HG03060 (cell line): ENCODE results near the gene GRIA3.

Experiments used
- ATAC-seq: cut with Tn5 transposase; IDR thresholded peaks from one replicate; pipeline ENCODE4 v1.9.1; 2021; ENCODE audit warnings: low read depth, moderate number of reproducible peaks; ENCODE audit not compliant: unreplicated experiment

Gene GRIA3

DNA sequence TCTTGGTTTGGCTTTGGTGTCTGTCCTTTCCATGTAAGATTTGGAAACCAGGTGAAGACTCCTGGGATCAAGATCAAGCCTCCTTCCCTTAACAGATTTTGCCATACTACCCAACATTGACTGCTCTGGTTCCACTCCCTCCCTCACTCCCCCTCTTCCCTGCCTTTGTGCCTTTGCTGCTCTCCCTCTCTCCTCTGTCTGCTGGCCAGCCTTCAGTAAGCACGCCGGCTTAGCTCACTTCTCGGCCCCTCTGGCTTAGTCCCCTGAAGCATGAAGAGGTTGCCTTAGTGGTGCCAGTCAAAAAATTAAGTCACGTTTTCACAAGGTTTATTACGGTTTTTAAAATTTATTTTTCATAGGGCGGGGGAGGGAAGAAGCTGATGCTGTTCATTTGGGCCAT is 6.0 kb downstream of the GRIA3 start:
- ATAC-seq, result no peak

DNA sequence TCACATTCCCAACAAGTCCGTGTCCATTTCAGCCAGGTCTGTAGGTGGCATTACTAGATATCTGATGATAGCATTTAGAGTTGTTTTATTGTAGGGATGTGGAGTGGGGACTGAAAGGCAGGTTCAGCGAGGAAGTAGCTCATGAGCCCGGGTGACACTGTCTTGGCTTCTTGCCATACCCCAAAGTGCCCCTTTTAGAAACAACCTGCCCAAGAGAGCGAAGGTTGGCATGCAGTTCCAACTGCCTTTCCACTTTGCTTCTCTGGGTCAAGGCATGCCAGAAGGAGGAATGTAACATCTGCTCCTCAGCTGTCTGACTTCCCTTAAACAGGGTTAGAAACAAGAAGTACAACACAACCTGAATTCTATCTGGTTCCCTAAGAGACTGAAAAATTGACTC is 9.0 kb downstream of the GRIA3 start:
- no peak for ATAC-seq

GRCh38 chrX:123199338-123199737 is 15.3 kb downstream of the GRIA3 start:
- ATAC-seq, result no peak

DNA sequence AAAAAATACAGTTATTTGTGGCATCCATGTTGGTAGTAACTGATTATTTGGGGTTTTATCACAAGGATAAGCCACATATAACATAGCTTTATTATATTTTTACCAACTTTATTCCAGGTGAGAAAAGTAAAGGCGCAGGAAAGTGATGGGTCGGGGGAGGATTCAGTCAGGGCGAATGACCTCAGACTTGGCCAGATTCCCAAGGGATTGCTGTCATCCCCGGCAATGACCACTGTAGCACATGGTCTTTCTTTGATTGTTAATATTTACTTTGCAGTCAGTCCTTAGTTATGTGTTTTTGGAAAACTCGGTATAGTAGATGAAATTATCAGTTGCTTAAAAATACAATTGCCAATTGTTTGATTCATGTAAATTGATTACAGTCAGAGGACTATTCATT is 17.6 kb downstream of the GRIA3 start:
- no peak for ATAC-seq

DNA sequence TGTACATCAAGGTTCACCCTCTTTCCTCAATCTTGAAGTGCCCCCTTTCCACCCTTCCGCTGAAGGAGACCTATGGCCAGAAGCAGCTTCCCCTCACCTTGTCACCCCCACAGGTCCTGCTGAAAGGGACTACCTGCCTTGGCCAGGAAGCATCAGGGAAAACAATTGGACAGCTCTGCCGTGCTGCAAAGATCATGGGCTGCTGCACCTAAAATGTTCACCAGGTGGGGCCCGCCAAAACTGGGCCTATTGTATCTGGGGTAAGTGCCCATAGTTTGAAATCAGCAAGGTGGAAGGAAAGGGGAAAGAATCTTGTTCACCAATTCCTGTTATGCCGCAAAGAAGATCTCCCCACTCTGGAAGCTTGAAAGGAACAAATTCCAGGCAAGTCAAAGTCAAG is 18.4 kb downstream of the GRIA3 start:
- ATAC-seq, result no peak

DNA sequence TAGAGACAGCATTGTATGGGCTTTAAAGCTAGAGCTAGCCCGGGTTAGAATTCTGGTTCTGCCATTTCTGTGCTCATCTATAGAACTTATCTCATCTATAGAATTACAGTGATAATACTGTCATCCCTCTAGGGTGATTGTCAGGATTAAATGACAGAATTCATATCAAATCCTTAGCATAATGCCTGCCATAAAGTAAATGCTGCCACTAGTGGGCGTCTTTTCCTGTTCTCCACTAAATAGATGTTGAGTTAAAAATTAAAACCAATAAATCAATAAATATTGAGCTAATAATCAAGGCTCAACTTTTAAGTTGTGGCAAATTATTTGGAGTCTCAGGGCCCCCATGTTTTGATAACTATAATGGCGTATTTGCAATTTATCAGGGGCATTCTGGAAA is 19.7 kb downstream of the GRIA3 start:
- ATAC-seq, result no peak

- ATAC-seq, result no peak
Measured at GRCh38 chrX:123206176-123206575, 22.1 kb downstream of the GRIA3 start.

- no peak for ATAC-seq
Measured at GRCh38 chrX:123210252-123210651, 26.2 kb downstream of the GRIA3 start.

GRCh38 chrX:123215397-123216089 is 31.5 kb downstream of the GRIA3 start:
- ATAC-seq, result no peak

DNA sequence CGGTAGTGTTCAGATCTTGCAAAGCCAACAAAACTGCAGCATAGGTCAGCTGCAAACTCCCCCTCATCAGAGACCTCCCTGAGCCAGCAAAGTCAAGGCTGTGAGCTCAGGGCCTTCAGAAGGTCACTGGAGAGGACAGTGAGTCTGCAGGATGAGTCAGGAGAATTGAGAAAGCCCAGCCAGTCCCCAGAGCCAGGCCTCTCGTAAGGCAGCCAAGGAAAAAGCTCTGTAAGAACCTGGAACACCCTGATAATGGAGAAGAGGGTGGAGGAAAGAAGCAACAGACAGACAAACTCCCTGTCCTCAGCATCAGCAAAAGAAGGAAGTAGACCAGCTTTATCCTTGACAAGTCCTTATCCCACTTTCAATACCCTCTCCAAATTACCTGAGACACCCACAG is 33.0 kb downstream of the GRIA3 start:
- no peak for ATAC-seq

- no peak for ATAC-seq
Measured at GRCh38 chrX:123217728-123218127, 33.6 kb downstream of the GRIA3 start.

DNA sequence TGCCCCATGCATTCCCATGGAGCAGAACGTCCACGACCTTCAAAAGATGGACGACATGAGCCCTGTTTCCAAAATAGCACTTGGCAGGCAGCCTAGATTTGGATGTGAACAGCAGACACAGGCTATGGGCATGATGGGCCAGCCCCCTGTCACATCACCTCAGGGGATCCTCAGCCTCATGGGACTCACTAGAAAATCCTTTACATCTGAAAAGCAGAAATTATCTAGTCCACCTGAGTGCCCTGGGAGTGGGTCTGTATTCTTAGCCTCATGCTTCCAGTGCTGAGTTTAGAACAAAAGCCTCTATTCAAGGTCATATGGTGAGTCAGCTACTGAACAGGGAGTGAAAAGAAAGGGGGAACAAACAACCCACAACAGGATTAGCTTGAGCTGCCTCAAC is 35.8 kb downstream of the GRIA3 start:
- no peak for ATAC-seq

- ATAC-seq, result no peak
Measured at GRCh38 chrX:123222920-123223319, 38.8 kb downstream of the GRIA3 start.

- no peak for ATAC-seq
Measured at GRCh38 chrX:123223409-123223808, 39.3 kb downstream of the GRIA3 start.

GRCh38 chrX:123223859-123224258 is 39.8 kb downstream of the GRIA3 start:
- peak; percentile 77 for ATAC-seq

- no peak for ATAC-seq
Measured at GRCh38 chrX:123230798-123231197, 46.7 kb downstream of the GRIA3 start.

GRCh38 chrX:123236859-123237258 is 52.8 kb downstream of the GRIA3 start:
- ATAC-seq, result no peak

DNA sequence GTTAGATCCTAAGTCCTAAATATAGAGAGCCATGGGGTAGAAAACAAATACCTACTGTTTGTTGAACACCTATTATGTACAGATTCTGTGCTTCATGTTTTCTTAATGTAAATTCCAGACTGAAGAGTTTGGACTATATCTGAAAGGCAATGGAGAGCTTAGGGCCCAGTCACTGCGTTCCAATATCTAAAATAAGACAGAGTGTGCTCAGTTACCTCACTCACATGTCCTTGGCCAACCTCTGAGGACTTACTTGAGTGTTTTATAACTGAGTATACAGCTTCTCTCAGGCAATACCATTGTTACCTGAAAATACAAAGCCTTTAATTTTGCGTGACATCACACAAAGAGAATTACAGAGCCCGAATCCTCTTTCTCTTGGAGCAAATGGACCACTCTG is 53.2 kb downstream of the GRIA3 start:
- ATAC-seq, result no peak

GRCh38 chrX:123254457-123254856 is 70.4 kb downstream of the GRIA3 start:
- no peak for ATAC-seq

DNA sequence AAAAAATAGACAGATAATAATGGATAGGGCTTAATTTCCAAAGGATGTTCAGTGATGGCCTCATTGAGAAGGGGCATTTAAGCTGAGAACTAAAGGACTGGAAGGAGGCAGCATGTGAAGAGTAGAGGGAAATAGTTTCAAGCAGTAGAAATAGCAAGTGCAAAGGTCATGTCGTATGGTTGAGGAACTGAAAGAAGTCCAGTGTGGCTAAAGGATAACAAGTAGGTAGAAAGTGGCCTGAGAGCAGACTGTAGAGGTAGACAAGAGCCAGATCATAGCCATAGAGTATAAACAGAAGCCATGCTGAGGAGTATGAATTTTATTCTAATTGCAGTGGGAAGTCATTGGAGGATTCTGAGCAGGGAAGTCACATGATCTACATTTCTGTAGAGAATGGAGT is 72.3 kb downstream of the GRIA3 start:
- peak; percentile 82 for ATAC-seq

GRCh38 chrX:123260920-123261418 is 76.9 kb downstream of the GRIA3 start:
- no peak for ATAC-seq

GRCh38 chrX:123263270-123263669 is 79.2 kb downstream of the GRIA3 start:
- no peak for ATAC-seq

- no peak for ATAC-seq
Measured at GRCh38 chrX:123263747-123264146, 79.7 kb downstream of the GRIA3 start.
